ENCODE data around the gene IL1RAP.

IL1RAP gene

GRCh38 chr3:190684776-190685175, 170.9 kb downstream of the IL1RAP start:
- no peak for TF ChIP-seq CTCF (IDR thresholded peaks at IDR 0.05)

GRCh38 chr3:190686011-190686410, 172.1 kb downstream of the IL1RAP start:
- no peak for TF ChIP-seq CTCF (IDR thresholded peaks at IDR 0.05)

- TF ChIP-seq CTCF (IDR thresholded peaks at IDR 0.05), result no peak
Observed at GRCh38 chr3:190690246-190690645, 176.4 kb downstream of the IL1RAP start.

GRCh38 chr3:190692256-190692655, 178.4 kb downstream of the IL1RAP start:
- TF ChIP-seq CTCF (IDR thresholded peaks at IDR 0.05), result no peak

GRCh38 chr3:190694335-190695001, 180.6 kb downstream of the IL1RAP start:
- TF ChIP-seq CTCF (IDR thresholded peaks at IDR 0.05), result no peak

- no peak for TF ChIP-seq CTCF (IDR thresholded peaks at IDR 0.05)
Observed at GRCh38 chr3:190695225-190695624, 181.3 kb downstream of the IL1RAP start.

GRCh38 chr3:190695994-190696393, 182.1 kb downstream of the IL1RAP start:
- no peak for TF ChIP-seq CTCF (IDR thresholded peaks at IDR 0.05)
